Muscle of leg (tissue), 11 donors: ENCODE measurements around the gene BIN2. TPM values are rescaled to one million over a fixed set of nuclear protein-coding genes. Genes with fewer than 3 reads are reported as not detected.
"Not testable (repeated sequence)": the region's sequence is repeated elsewhere in the genome, so short reads cannot be mapped to it uniquely, and the experiment has no call there.

Experiments
- DNase-seq: peaks from one replicate; pipeline ENCODE4 v3.0.0; 2013
- H3K27ac ChIP-seq: one replicate; pipeline ENCODE4 v1.5.1; 2013; ENCODE audit warnings: mild to moderate bottlenecking, low read length, control low read depth
- H3K27me3 ChIP-seq: one replicate; pipeline ENCODE4 v1.6.1; 2013; ENCODE audit warnings: low read length; ENCODE audit not compliant: control insufficient read depth, insufficient read depth
- H3K36me3 ChIP-seq: one replicate; pipeline ENCODE4 v1.6.1; 2013; ENCODE audit warnings: low read length; ENCODE audit not compliant: control insufficient read depth, insufficient read depth
- H3K4me1 ChIP-seq: one replicate; pipeline ENCODE4 v1.6.1; 2013; ENCODE audit warnings: low read length; ENCODE audit not compliant: control insufficient read depth, insufficient read depth
- H3K4me3 ChIP-seq: one replicate; pipeline ENCODE4 v1.5.1; 2013; ENCODE audit warnings: low read length, control low read depth
- H3K9me3 ChIP-seq: replicated peaks from 2 replicates; pipeline ENCODE4 v1.6.1; 2013; ENCODE audit warnings: low read depth, low read length; ENCODE audit not compliant: control insufficient read depth
- WGBS: methylation state at CpG from one replicate; pipeline ENCODE4 v1.1.5; 2013; ENCODE audit warnings: missing lambda C conversion rate; ENCODE audit not compliant: insufficient coverage; 5-methylcytosine and 5-hydroxymethylcytosine counted together
- polyA plus RNA-seq, 8 donors: library from polyadenylated mRNA; unstranded; fragments of 120-200 nt; gene quantifications; one replicate each; pipeline versions ENCODE4 v1.2.1 to v1.2.3, GENCODE V29; 2013; ENCODE audit warnings: inconsistent platforms in 1 of 8, low replicate concordance in 1 of 8; ENCODE audit not compliant: insufficient read length in 8 of 8, insufficient read depth in 1 of 8
- total RNA-seq: library from RNA; stranded (reverse); fragments of 120-200 nt; gene quantifications from one replicate; pipeline ENCODE4 v1.2.4, GENCODE V29; 2013

Gene BIN2
- total and polyA plus RNA-seq, 9 donors: 1.8 to 3.0 (median 2.6) TPM

DNA sequence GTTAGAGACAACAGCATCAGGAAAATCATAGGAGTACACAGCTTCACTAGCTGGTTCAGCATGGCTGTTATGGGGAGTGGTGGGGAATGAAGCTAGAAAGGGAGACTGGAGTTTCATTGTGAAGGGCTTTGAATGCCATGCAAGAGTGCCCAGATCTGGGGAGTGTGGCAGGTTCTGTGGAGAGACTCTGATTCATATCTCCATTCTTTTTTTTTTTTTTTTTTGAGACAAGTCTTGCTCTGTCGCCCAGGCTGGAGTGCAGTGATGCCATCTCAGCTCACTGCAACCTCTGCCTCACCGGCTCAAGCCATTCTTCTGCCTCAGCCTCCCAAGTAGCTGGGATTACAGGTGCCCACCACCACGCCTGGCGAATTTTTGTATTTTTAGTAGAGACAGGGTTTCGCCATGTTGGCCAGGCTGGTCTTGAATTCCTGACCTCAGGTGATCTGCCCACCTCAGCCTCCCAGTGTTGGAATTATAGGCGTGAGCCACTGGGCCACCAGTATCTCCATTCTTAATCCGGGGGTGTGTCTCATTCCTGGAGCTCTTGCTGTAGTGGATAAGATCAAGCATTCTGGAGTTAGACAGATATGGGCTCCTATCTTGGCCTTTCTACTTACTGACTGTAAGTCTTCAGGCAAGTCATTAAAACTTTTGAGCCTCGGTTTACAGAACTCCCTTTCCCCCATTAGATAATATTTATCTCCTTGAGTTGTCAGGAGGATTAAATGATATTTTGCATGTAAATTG is 5.7 kb downstream of the BIN2 start:
- H3K36me3 ChIP-seq, DNase-seq, H3K27me3 ChIP-seq, H3K4me3 ChIP-seq, H3K27ac ChIP-seq, H3K4me1 ChIP-seq, H3K9me3 ChIP-seq: not testable (repeated sequence)
- 96% methylated on average over 5 of the region's 8 CpGs for WGBS

DNA sequence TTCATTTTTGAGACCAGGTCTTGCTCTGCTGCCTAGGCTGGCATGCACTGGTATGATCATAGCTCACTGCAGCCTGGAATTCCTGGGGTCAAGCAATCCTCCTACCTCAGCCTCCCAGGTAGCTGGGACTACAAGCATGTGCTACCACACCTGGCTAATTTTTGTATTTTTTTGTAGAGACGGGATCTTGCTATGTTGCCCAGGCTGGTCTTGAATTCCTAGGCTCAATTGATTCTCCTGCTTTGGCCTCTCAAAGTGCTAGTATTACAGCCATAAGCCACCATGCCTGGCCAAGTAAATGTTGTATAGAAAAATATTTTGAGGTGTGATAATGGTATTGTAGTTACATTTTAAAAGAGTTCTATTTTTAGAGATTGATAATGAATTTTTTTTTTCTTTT is 12.6 kb downstream of the BIN2 start:
- no peak for DNase-seq
- H3K36me3 ChIP-seq: no peaks in the 10 kb centered on the region
- no peak overlapping the region for H3K27ac ChIP-seq
- no CpG with 5 or more reads among the region's 1 CpG for WGBS
- no peaks in the 10 kb centered on the region for H3K9me3 ChIP-seq
- H3K4me1 ChIP-seq: no peaks in the 10 kb centered on the region
- H3K4me3 ChIP-seq: no peak overlapping the region
- H3K27me3 ChIP-seq: no peaks in the 10 kb centered on the region

- Histone ChIP-seq H3K36me3 (no peaks in the 10 kb centered on the region), H3K27me3 (no peaks in the 10 kb centered on the region), H3K9me3 (no peaks in the 10 kb centered on the region), H3K27ac (no peak overlapping the region), H3K4me1 (no peaks in the 10 kb centered on the region), H3K4me3 (no peak overlapping the region)
- WGBS: 60% methylated on average over 2 of the region's 6 CpGs
- no peak for DNase-seq
Measured at GRCh38 chr12:51307655-51308593, 16.1 kb downstream of the BIN2 start.

DNA sequence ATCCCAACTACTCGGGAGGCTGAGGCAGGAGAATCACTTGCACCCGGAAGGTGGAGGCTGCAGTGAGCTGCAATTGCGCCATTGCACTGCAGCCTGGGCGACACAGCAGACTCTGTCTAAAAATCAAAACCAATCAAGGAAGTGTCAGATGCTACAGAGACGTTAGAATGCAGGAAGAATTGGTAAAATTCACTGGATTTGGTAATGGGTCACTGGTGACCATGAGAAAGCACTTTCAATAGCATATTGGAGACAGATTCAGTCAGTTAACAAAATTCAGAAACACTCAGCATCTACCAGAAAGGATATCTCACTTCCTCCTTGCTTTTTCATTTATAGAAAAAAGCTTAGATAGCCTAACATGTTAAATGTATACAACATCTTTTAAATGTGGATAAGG is 17.5 kb downstream of the BIN2 start:
- Histone ChIP-seq H3K27me3 (no peaks in the 10 kb centered on the region), H3K9me3 (no peaks in the 10 kb centered on the region), H3K27ac (no peak overlapping the region), H3K4me1 (no peaks in the 10 kb centered on the region), H3K4me3 (no peak overlapping the region), H3K36me3 (no peaks in the 10 kb centered on the region)
- 90% methylated on average over 4 of the region's 5 CpGs for WGBS
- no peak for DNase-seq

DNA sequence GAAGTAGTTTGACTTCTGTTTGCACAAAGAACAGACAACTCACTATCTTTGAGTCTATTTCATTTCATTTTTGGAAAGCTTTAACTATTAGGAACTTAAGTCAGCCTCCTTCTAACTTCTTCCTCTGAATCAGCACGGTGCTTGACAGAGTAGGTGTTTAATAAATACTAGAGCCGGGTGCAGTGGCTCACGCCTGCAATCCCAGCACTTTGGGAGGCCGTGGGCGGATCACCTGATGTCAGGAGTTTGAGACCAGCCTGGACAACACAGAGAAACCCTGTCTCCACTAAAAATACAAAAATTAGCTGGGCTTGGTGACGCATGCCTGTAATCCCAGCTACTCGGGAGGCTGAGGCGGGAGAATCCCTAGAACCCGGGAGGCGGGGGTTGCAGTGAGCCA is 23.2 kb downstream of the BIN2 start:
- H3K36me3 ChIP-seq, H3K4me3 ChIP-seq, H3K9me3 ChIP-seq, H3K27ac ChIP-seq, DNase-seq, H3K27me3 ChIP-seq, H3K4me1 ChIP-seq: not testable (repeated sequence)
- WGBS: no CpG with 5 or more reads among the region's 10 CpGs

DNA sequence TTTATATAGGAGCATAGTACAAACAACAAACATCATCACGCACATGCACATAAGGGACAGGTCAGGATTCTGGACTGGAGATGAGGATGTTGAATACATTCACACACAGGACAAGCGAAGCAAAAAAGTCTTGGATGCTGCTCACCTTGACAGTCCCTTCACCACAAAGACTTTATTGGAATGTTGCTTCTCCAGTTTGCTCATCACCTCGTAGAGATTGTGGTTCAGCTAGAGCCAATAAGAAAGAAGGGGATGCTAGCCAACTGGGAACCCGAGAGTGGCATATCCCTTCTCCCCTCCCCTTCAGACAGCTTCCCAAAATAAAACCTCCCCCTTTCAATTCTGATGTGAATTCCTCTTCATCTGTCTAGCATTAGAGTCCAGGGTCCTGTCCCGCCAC is 28.3 kb downstream of the BIN2 start:
- Histone ChIP-seq H3K4me3 (no peak overlapping the region), H3K4me1 (no peaks in the 10 kb centered on the region), H3K9me3 (no peaks in the 10 kb centered on the region), H3K27ac (no peak overlapping the region), H3K27me3 (no peaks in the 10 kb centered on the region), H3K36me3 (no peaks in the 10 kb centered on the region)
- WGBS: 100% methylated on average over 1 of the region's 5 CpGs
- no peak for DNase-seq

- not testable (repeated sequence) for DNase-seq, H3K27ac ChIP-seq, H3K9me3 ChIP-seq, H3K4me1 ChIP-seq, H3K4me3 ChIP-seq, H3K27me3 ChIP-seq, H3K36me3 ChIP-seq
- WGBS: 82% methylated on average over 8 of the region's 10 CpGs
Measured at GRCh38 chr12:51294097-51294496, 29.9 kb downstream of the BIN2 start.

GRCh38 chr12:51293696-51294095 is 30.3 kb downstream of the BIN2 start:
- Histone ChIP-seq H3K4me3 (no peak overlapping the region), H3K9me3 (no peaks in the 10 kb centered on the region), H3K36me3 (no peaks in the 10 kb centered on the region), H3K4me1 (no peaks in the 10 kb centered on the region), H3K27me3 (no peaks in the 10 kb centered on the region), H3K27ac (no peak overlapping the region)
- DNase-seq: no peak

- H3K36me3 ChIP-seq, H3K4me3 ChIP-seq, H3K27ac ChIP-seq, H3K4me1 ChIP-seq, H3K27me3 ChIP-seq, H3K9me3 ChIP-seq: not testable (repeated sequence)
- peak; percentile 35 for DNase-seq
- WGBS: 75% methylated on average over 2 of the region's 9 CpGs
Measured at GRCh38 chr12:51291603-51292513, 32.1 kb downstream of the BIN2 start.

DNA sequence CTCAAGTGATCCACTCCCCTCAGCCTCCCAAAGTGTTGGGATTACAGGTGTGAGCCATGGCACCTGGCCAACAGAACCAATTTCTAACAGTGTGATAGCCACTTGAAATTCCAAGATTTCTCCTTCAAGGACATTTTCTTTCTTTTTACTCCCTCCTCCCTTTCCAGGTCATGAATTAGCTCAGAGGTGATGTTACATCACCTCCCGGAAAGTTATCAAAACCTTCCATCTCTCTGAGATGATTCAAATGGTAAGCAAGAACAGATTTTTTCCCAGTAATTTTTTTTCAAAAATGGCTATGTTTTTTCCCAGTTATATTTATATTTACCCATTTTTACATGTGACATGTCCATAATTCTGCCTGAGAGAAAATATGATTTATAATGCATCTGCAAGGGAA is 38.1 kb downstream of the BIN2 start:
- Histone ChIP-seq H3K4me3 (no peak overlapping the region), H3K27ac (no peak overlapping the region), H3K36me3 (no peaks in the 10 kb centered on the region), H3K9me3 (no peaks in the 10 kb centered on the region), H3K4me1 (no peaks in the 10 kb centered on the region), H3K27me3 (no peaks in the 10 kb centered on the region)
- no peak for DNase-seq
- no CpG with 5 or more reads among the region's 1 CpG for WGBS
